IPS-15b (cell line): Measurements from ENCODE around the gene ZNF831.

ENCODE experiments used
- H3K27me3 ChIP-seq: one replicate; pipeline ENCODE4 v1.6.1; 2013; ENCODE audit warnings: low read length; ENCODE audit not compliant: control insufficient read depth, insufficient read depth
- H3K36me3 ChIP-seq: one replicate; pipeline ENCODE4 v1.6.1; 2013; ENCODE audit warnings: low read length; ENCODE audit not compliant: control insufficient read depth, insufficient read depth
- H3K4me1 ChIP-seq: one replicate; pipeline ENCODE4 v1.6.1; 2013; ENCODE audit warnings: mild to moderate bottlenecking, low read length; ENCODE audit not compliant: control insufficient read depth, insufficient read depth
- H3K4me3 ChIP-seq: one replicate; pipeline ENCODE4 v1.5.1; 2013; ENCODE audit warnings: low read depth, low read length
- H3K9ac ChIP-seq: one replicate; pipeline ENCODE4 v1.6.1; 2013; ENCODE audit warnings: low read depth, mild to moderate bottlenecking, low read length
- H3K9me3 ChIP-seq: one replicate; pipeline ENCODE4 v1.6.1; 2013; ENCODE audit warnings: mild to moderate bottlenecking, low read length; ENCODE audit not compliant: control insufficient read depth, insufficient read depth

The ZNF831 gene

DNA sequence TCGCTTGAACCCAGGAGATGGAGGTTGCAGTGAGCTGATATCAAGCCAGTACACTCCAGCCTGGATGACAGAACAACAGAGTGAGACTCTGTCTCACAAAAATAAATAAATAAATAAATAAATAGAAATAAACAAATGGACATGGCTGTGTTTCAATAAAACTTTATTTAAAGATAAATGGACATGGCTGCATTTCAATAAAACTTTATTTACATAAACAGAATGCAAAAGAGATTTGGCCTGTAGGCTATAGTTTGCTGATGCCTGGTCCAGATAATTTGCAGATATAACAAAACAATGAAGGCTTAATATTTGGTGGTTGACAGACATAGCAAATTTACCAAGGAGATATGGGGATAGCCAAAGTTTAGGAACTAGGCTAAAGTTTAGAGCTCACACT, 66.8 kb downstream of the ZNF831 start:
- H3K27me3 ChIP-seq = peaks cover 2% of the 10 kb centered on the region
- no peak overlapping the region for H3K4me3 ChIP-seq
- H3K9me3 ChIP-seq = no peaks in the 10 kb centered on the region
- H3K36me3 ChIP-seq = no peaks in the 10 kb centered on the region
- no peak overlapping the region for H3K9ac ChIP-seq
- H3K4me1 ChIP-seq = no peaks in the 10 kb centered on the region

DNA sequence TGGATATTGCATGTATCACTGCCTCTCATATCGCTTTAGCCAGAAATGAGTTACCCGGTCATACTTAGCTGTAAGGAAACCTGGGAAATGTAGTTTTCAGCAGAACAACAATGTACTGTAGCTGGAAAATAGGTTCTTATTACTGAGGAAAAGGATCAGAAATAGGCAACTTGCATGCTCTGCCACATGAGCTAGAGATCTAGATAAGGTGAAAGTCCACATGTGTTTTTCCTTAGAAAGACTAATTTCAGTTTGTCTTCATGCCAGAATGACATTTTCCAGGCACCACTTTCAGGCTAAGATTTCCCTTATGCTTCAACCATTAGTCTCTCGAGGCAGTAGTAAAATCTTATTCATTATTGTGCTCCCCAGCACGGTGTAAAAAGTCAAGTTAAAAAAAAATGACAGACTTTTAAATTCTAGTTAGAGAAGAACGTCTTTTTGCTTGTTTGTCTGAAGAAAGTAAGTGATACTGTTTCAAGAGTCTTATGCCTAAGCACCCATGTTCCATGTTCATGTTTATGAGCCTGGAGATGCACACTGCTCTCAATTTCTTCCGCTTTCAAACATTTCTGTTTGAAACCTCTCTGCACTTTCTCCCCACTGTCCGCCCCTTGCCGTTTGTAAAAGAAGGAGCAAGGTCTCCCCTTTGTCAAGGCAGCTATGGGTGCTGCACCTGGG, 67.6 kb downstream of the ZNF831 start:
- H3K9ac ChIP-seq = no peak overlapping the region
- H3K4me3 ChIP-seq = no peak overlapping the region
- H3K27me3 ChIP-seq = peaks cover 2% of the 10 kb centered on the region
- no peaks in the 10 kb centered on the region for H3K9me3 ChIP-seq
- H3K36me3 ChIP-seq = no peaks in the 10 kb centered on the region
- H3K4me1 ChIP-seq = no peaks in the 10 kb centered on the region

DNA sequence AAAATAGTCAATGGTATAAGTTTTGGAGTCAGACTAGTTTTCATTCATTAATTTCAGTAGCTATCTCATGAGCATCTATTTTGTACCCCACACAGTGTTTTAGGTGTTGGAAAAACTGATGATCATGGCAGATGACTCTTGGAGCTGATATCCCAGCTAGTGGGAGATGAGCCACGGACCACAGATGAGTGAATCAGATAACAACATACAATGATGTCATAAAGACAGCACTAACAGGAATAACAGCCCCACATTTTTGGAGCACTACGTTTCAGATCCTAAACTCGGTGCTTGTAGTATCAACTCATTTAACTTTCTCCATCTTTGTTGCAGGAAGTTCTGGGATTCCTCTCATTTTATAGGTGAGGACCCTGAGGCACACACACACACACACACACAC, 69.0 kb downstream of the ZNF831 start:
- H3K4me3 ChIP-seq = no peak overlapping the region
- no peaks in the 10 kb centered on the region for H3K9me3 ChIP-seq
- H3K9ac ChIP-seq = no peak overlapping the region
- peaks cover 2% of the 10 kb centered on the region for H3K27me3 ChIP-seq
- no peaks in the 10 kb centered on the region for H3K4me1 ChIP-seq
- H3K36me3 ChIP-seq = no peaks in the 10 kb centered on the region

DNA sequence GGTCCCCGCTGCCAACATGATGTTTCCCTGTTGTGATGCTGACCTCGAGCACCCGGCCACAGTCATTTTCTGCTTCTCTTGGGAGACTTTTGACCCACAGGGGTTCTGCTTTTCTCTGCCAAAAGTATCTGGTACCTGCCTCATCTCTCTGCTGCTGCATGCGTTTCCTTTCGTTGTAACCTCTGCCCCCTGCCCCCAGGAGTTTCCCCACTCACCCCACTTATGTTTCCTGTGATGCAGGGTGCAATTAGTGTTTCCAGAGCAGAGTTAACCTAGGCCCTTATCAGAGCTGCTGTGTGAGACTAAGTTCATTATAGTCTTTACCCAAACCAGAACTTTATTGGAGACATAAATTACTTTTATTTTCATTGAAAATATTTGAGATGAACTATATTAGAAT, 71.6 kb downstream of the ZNF831 start:
- no peaks in the 10 kb centered on the region for H3K9me3 ChIP-seq
- H3K36me3 ChIP-seq = no peaks in the 10 kb centered on the region
- H3K4me3 ChIP-seq = no peak overlapping the region
- no peaks in the 10 kb centered on the region for H3K4me1 ChIP-seq
- no peak overlapping the region for H3K9ac ChIP-seq
- peaks cover 2% of the 10 kb centered on the region for H3K27me3 ChIP-seq

DNA sequence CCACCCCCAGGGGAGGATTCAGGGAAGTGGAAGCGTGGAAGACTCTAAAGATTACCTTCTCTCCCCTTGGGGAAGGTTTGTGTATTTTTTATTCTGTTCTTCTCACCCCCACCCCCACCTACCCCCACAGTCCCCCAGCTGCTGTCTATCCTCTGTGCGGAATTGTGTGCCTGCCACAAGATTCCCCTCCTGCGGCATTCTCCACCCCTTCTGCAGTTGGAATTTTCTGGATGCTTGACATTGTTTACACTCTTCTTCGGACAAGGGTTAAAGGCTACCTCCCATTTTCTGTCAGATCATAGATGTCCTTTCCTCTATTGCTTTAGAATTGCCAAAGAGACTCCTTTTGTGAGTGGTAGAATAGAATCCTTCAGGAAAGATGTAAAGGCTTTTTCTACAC, 76.4 kb downstream of the ZNF831 start:
- no peak overlapping the region for H3K4me3 ChIP-seq
- no peaks in the 10 kb centered on the region for H3K36me3 ChIP-seq
- H3K9me3 ChIP-seq = no peaks in the 10 kb centered on the region
- H3K27me3 ChIP-seq = no peaks in the 10 kb centered on the region
- peaks cover 2% of the 10 kb centered on the region for H3K4me1 ChIP-seq
- H3K9ac ChIP-seq = no peak overlapping the region

DNA sequence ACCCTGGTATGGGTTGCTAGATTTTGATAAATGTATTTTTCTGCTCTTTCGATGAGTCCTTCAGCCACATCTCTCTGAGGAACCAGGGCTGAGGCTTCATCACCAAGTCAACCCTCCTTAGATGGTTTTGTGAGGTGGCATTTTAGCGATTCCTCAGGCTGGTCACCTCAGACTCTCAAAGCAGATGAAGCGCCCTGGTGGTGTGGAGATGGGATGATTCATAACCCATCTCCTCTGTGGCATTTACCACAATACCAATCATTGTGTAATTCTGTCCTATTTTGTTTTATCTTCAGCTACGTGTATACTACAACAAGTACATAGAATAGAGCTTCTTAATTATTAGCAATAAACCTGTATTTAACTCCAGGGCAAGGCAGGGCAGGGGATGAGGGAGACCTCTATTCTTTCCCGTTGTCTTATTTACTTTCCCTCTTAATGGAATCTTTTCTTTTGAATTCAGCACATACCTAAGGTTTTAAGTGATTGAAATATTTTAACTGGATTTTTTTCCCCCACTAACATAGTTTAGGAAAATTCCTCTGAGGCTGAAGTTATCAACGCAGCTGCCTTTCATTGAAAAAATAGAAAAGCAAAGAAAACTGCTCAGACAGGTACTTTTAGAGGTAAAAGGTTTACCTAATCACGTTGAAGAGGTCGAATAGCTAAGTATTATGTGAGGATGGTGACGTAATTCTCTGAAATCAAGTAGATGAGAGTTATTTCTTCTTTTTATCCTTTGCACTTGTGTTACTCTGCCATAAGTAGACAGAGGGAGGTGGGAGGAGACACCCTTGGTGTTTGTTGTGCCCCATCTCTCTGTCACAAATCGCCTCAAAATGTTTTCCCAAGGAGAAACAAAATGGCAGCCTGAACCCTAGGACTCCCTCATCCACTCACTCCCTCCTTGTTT, 79.3 kb downstream of the ZNF831 start:
- Histone ChIP-seq H3K27me3 (no peaks in the 10 kb centered on the region), H3K9ac (no peak overlapping the region), H3K36me3 (no peaks in the 10 kb centered on the region), H3K4me1 (peaks cover 2% of the 10 kb centered on the region), H3K4me3 (no peak overlapping the region), H3K9me3 (no peaks in the 10 kb centered on the region)

DNA sequence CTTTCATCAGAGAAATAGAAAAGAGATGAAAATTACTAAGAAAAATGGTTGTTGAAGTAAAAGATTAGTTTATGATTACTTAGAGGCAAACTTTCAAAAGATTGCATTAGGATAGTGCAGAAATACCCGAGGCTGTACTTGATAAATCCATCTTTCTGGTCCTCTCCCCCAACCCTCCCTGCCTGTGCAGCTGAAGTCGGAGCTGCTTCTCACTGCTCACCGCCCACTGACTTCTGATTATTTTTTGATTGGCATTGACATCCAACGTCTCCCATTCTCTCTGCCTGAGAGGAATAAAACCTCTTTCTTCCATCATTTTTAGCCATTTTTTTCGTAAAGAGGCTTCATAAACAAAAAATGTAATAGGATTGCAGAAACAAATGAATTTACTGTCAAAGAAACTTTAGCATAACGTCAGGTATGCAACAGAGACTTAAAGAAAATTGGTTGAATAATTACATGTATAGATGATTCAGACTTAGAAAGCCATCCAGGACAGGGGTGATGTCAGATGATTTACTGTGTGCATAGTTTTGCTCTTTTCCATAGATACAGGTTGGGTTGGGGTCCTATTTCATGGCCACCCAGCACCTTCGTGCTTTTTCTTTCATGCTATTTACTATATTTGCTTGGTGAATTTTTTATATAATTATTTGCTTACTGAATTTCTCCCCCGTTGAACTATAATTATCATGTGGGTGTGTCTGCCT, 83.2 kb downstream of the ZNF831 start:
- Histone ChIP-seq H3K27me3 (no peaks in the 10 kb centered on the region), H3K36me3 (no peaks in the 10 kb centered on the region), H3K9me3 (no peaks in the 10 kb centered on the region), H3K4me1 (peaks cover 2% of the 10 kb centered on the region), H3K9ac (no peak overlapping the region), H3K4me3 (no peak overlapping the region)

DNA sequence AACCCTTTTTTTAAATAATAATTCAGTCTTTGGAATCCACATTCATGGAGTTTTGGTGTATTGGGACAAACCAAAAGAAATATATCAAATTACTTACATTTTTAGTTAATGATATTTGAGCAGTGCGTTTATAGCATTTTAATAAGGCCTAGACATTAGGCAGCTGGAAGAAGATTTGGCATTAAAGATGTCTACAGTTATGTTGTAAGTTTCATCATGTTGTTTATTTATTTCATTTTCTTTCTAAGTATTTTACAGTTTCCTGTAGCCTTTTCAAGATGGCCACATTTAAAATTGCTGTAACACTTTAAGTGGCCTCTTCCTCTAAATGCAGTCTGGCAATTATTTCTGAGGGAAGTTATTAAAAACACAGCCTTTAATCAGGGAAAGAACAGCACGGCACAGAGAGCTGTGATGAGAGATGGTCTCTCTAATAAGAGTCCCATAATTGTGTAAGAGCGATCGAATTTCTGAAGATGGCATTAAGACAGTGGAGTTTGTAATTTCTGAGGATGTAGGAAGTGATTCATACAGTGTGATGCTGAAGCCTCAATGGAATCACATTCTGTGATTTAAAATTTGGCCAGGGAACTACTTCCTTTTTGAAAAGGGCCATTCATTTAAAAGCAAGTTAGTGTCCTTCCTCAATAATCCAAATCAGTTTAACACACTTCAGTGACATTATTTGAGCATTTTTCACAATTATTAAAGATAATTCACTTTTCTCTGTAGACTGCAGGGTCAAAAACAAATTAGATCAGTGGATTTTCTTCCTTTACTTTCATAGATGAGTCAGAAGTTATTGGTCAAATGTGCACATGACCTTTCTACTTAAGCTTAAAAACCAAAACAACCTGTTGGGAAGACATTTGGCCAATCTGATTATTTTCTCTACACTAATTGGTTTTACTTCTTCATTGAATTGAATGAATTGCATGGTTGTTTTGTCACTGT, 84.4 kb downstream of the ZNF831 start:
- no peak overlapping the region for H3K9ac ChIP-seq
- H3K9me3 ChIP-seq = no peaks in the 10 kb centered on the region
- H3K27me3 ChIP-seq = no peaks in the 10 kb centered on the region
- peaks cover 2% of the 10 kb centered on the region for H3K4me1 ChIP-seq
- H3K36me3 ChIP-seq = no peaks in the 10 kb centered on the region
- no peak overlapping the region for H3K4me3 ChIP-seq

DNA sequence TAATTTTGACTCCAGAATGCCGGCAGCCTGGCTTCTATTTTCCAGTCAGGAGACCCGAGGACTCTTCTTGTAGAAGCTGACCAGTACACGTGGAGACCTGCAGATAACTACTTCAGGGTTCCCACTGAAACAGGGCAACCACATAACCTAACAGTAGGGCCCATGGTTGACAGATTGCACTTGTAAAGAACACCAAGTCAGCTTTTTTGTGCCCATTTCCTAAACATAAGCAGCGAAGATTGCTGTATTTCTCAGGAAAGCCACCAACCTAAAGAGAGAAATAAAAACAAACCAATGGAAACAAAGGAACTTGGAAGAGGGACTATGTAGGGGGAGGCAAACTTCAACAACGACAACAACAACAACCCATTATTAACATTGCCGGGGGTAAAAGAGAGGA, 86.7 kb downstream of the ZNF831 start:
- H3K27me3 ChIP-seq = peaks cover 4% of the 10 kb centered on the region
- H3K4me1 ChIP-seq = no peaks in the 10 kb centered on the region
- H3K36me3 ChIP-seq = no peaks in the 10 kb centered on the region
- H3K9me3 ChIP-seq = no peaks in the 10 kb centered on the region
- no peak overlapping the region for H3K9ac ChIP-seq
- no peak overlapping the region for H3K4me3 ChIP-seq

DNA sequence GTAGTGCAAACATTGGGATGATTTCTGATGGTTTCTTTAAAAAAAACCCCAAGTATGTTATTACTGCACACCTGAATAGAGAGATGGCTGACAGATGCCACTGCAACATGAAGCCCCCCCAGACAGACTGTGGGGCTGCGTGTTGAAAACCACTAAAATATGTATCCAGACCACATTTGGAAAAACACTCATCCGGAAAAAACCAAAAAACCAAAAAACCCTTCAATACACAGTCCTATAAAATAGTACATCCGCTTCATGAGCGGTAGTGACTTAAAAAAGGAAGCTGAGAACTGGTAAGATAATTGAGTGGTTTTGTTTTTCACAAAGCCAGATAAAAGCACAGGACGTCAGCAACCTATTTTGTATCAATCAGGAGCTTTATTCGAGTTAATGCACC, 89.7 kb downstream of the ZNF831 start:
- Histone ChIP-seq H3K27me3 (peaks cover 4% of the 10 kb centered on the region), H3K9me3 (no peaks in the 10 kb centered on the region), H3K36me3 (no peaks in the 10 kb centered on the region), H3K9ac (no peak overlapping the region), H3K4me3 (no peak overlapping the region), H3K4me1 (no peaks in the 10 kb centered on the region)

DNA sequence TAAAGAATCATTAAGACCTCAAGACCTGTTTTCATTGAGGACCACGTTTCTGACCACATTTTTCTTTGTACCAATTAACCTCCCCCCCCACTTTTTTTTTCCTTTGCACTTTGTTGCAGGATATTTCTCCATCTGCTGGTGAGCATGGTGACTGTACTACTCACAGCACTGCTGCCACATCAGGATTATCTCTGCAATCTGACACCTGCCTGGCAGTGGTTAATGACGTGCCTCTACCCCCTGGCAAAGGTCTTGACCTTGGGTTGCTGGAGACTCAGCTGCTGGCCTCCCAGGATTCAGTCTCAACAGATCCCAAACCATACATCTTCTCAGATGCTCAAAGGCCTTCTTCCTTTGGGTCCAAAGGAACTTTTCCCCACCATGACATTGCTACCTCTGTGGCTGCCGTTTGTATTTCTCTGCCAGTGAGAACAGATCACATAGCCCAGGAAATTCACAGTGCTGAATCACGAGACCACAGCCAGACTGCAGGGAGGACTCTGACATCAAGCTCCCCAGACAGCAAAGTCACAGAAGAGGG, 90.2 kb downstream of the ZNF831 start:
- Histone ChIP-seq H3K9me3 (no peaks in the 10 kb centered on the region), H3K27me3 (peaks cover 4% of the 10 kb centered on the region), H3K9ac (no peak overlapping the region)

More for the DNA sequence above, 90.2 kb downstream of the ZNF831 start:
- Histone ChIP-seq H3K36me3 (no peaks in the 10 kb centered on the region), H3K4me3 (no peak overlapping the region), H3K4me1 (no peaks in the 10 kb centered on the region)
